Dedifferentiated amniotic fluid mesenchymal stem cell (primary cell): Measurements from ENCODE around the gene RABEP1.

Experiments
- DNase-seq: peaks from one replicate; pipeline ENCODE4 v3.0.0-alpha.2; 2016; ENCODE audit errors: extremely low spot score

Gene RABEP1

GRCh38 chr17:5364156-5364555 lies 82.1 kb downstream of the RABEP1 start:
- no peak for DNase-seq

- DNase-seq: no peak
Measured at GRCh38 chr17:5364696-5365095, 82.6 kb downstream of the RABEP1 start.

- no peak for DNase-seq
Measured at GRCh38 chr17:5365831-5366230, 83.7 kb downstream of the RABEP1 start.

- no peak for DNase-seq
Measured at GRCh38 chr17:5370411-5370810, 88.3 kb downstream of the RABEP1 start.

- no peak for DNase-seq
Measured at GRCh38 chr17:5373112-5373511, 91.0 kb downstream of the RABEP1 start.

GRCh38 chr17:5378566-5379207 lies 96.6 kb downstream of the RABEP1 start:
- no peak for DNase-seq

- no peak for DNase-seq
Measured at GRCh38 chr17:5379351-5380107, 97.4 kb downstream of the RABEP1 start.

GRCh38 chr17:5380491-5381135 lies 98.5 kb downstream of the RABEP1 start:
- no peak for DNase-seq

- no peak for DNase-seq
Measured at GRCh38 chr17:5381542-5381941, 99.5 kb downstream of the RABEP1 start.

- no peak for DNase-seq
Measured at GRCh38 chr17:5391678-5392077, 109.6 kb downstream of the RABEP1 start.

GRCh38 chr17:5396612-5397011 lies 114.5 kb downstream of the RABEP1 start:
- peak; percentile 12 for DNase-seq

GRCh38 chr17:5399767-5400166 lies 117.7 kb downstream of the RABEP1 start:
- DNase-seq: no peak

- no peak for DNase-seq
Measured at GRCh38 chr17:5405400-5405799, 123.3 kb downstream of the RABEP1 start.

GRCh38 chr17:5408186-5408585 lies 126.1 kb downstream of the RABEP1 start:
- no peak for DNase-seq

- no peak for DNase-seq
Measured at GRCh38 chr17:5410594-5411272, 128.6 kb downstream of the RABEP1 start.

- DNase-seq: peak; percentile 80
Measured at GRCh38 chr17:5413682-5414081, 131.6 kb downstream of the RABEP1 start.

GRCh38 chr17:5416901-5417300 lies 134.8 kb downstream of the RABEP1 start:
- no peak for DNase-seq

- DNase-seq: peak; percentile 34
Measured at GRCh38 chr17:5418858-5419355, 136.8 kb downstream of the RABEP1 start.

GRCh38 chr17:5419356-5419958 lies 137.4 kb downstream of the RABEP1 start, which contains the start of gene NUP88:
Gene NUP88, minus strand, starts transcription at chr17:5419662. Its CDS starts 12 bp downstream, at chr17:5419650.
- peak; percentile 98 for DNase-seq

- peak; percentile 70 for DNase-seq
Measured at GRCh38 chr17:5419959-5420653, 138.0 kb downstream of the RABEP1 start, which contains the start of gene RPAIN. Gene RPAIN, plus strand, starts transcription at chr17:5420182. Its CDS starts 29 bp downstream, at chr17:5420211.

GRCh38 chr17:5422505-5422904 lies 140.4 kb downstream of the RABEP1 start:
- peak; percentile 38 for DNase-seq
